Cortex of kidney (tissue), 1 donor: Measurements from ENCODE around the gene BCL3.
"Not testable (repeated sequence)": the region's sequence is repeated elsewhere in the genome, so short reads cannot be mapped to it uniquely, and the experiment has no call there.

Source experiments
- DNase-seq: peaks from one replicate; lab custom pipeline; 2025; lab: John Stamatoyannopoulos, UW

Gene BCL3, protein sequence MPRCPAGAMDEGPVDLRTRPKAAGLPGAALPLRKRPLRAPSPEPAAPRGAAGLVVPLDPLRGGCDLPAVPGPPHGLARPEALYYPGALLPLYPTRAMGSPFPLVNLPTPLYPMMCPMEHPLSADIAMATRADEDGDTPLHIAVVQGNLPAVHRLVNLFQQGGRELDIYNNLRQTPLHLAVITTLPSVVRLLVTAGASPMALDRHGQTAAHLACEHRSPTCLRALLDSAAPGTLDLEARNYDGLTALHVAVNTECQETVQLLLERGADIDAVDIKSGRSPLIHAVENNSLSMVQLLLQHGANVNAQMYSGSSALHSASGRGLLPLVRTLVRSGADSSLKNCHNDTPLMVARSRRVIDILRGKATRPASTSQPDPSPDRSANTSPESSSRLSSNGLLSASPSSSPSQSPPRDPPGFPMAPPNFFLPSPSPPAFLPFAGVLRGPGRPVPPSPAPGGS

DNA sequence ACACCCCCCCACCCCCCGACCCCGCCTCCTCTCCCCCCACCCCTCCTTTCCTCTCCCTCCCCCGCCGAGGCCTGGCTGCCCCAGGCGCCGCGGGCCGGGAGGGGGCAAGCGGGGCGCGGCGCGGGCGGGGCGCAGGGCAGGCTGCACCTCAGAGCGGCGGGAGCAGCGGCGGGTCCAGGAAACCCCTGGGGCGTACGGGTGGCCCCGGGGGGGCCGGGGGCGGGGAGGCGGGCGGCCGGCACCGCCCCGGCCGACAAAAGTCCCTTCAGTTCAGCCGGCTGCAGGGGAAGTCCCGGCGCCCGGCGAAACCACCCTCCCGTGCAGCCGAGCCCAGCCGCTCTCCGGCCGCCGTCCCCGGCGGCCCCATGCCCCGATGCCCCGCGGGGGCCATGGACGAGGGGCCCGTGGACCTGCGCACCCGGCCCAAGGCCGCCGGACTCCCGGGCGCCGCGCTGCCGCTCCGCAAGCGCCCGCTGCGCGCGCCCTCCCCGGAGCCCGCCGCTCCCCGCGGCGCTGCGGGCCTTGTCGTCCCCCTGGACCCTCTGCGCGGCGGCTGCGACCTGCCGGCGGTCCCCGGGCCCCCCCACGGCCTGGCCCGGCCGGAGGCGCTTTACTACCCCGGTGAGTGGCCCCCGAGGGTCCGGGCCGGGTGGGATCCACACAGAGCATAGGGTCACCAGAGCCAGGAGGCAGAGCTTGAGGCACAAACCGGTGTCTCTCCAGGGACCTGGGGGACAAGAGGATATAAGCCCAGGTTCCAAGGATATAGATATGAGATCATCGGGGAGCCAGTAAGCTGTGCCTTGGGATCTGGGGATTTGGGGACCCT lies at the start of gene BCL3:
Gene BCL3, plus strand, starts transcription at position 283 of the 829 bp plus-strand sequence. Its CDS starts 83 bp downstream, at position 366.
- DNase-seq: no peak

DNA sequence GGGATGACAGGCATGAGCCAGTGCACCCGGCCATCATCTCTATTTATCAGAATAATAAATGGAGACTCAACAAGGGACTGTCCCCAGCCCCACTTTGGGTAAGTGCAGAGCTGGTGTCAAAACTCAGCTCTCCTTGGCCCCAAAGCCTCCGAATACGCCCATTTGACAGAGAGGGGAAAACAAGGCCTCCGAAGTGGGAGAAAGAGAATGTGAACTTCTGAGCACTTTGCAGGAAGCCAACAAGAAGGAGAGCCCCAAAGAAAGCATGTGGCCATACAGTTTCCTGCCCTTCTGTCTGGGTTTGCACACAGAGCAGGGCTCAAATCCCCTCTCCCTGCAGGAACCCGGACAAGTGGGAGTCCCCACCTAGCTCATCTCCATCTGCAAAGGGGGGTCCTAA lies 48.0 kb upstream of the BCL3 start:
- no peak for DNase-seq

GRCh38 chr19:44701228-44701627 lies 47.3 kb upstream of the BCL3 start:
- DNase-seq: no peak

GRCh38 chr19:44702551-44703176 lies 45.8 kb upstream of the BCL3 start:
- DNase-seq: no peak

DNA sequence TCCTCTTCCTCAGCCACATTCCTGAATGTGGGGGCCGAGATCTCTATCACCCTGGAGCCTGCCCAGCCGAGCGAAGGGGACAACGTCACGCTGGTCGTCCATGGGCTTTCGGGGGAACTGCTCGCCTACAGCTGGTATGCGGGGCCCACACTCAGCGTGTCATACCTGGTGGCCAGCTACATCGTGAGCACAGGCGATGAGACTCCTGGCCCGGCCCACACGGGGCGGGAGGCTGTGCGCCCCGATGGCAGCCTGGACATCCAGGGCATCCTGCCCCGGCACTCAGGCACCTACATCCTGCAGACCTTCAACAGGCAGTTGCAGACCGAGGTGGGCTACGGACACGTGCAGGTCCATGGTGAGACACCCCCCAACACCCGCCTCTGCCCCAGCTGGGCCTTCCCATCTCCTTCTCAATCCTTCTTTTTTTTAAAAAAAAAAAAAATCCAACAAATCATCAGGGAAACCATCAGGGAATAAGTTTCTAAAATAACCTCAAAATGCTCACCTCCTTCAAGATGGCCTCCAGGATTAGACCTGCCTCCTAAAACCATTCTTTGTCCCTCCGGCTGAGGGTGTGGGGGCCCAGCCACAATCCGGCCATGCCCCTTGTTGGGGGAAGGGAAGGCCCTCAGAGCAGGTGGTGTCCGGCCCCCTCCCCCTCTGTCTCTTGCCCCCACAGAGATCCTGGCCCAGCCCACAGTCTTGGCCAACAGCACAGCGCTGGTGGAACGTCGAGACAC lies 45.0 kb upstream of the BCL3 start:
- DNase-seq: no peak

GRCh38 chr19:44704982-44705381 lies 43.5 kb upstream of the BCL3 start:
- no peak for DNase-seq

DNA sequence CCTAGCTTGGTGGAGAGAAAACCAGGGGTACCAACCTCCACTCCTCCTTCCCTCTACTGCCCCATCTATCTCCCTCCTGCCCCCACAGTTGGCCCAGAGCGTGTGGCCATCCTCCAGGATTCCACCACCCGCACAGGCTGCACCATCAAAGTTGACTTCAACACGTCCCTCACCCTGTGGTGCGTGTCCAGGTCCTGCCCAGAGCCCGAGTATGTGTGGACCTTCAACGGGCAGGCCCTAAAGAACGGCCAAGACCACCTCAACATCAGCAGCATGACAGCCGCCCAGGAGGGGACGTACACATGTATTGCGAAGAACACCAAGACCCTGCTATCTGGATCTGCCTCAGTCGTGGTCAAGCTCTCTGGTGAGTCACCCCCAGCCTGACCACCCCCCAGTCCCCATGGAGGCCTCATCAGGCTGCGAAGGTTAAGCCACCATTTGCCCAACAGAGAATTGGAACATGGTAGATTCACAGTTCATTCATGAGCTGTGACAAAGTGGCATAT lies 43.0 kb upstream of the BCL3 start:
- no peak for DNase-seq

DNA sequence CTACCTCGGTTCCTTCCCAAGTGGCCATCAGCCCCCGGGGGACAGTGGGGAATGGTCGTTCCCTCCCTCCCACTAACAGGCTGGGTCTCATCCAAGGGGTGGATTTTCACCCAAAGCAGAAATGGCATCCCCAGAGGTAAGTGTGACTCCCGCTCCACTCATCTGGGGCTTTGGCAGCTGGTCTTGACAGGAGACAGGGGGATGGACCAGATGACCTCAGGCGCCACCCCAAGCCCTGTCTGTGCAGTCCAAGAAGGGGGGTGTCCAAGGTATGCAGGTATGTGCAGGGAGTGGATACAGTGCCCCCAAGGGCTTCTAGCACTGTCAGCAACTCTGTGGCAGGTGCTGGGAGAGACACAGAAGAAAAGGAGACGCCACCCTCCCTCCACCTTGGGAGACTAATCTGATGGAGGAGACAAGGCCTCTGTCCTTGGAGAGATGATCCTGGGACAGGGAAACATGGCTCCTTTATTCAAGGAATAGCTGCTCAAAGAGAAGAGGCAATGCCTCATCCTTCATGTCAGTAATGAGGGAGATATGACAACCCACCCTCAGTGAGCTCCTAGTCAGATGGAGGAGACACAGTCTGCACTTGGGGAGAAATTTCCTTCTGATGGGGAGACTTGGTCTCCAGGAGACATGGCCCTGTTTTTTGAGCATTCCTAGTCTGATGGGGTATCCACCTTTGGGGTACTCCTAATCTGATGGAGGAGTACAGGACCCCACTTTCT lies 41.8 kb upstream of the BCL3 start:
- DNase-seq: no peak

DNA sequence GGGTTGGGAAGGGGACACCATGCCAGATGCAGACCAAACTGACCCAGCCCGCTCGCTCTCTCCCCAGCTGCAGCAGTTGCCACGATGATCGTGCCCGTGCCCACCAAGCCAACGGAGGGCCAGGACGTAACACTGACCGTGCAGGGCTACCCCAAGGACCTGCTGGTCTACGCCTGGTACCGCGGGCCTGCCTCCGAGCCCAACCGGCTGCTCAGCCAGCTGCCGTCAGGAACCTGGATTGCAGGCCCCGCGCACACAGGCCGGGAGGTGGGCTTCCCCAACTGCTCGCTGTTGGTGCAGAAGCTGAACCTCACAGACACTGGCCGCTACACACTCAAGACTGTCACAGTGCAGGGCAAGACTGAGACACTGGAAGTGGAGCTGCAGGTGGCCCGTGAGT lies 40.7 kb upstream of the BCL3 start:
- no peak for DNase-seq

DNA sequence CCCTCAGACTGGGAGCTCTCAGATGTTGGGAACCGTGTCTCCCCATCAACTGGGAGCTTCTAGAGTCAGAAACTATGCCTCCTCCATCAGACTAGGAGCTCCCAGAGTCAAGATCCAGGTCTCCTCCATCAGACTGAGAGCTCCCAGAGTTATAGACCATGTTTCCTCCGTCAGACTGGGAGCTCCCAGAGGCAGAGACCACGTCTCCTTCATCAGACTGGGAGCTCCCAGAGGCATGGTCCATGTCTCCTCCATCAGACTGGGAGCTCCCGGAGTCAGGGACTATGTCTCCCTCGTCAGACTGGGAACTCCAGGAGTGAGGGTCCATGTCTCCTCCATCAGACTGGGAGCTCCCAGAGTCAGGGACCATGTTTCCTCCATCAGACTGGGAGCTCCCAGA lies 39.6 kb upstream of the BCL3 start:
- DNase-seq: no peak

DNA sequence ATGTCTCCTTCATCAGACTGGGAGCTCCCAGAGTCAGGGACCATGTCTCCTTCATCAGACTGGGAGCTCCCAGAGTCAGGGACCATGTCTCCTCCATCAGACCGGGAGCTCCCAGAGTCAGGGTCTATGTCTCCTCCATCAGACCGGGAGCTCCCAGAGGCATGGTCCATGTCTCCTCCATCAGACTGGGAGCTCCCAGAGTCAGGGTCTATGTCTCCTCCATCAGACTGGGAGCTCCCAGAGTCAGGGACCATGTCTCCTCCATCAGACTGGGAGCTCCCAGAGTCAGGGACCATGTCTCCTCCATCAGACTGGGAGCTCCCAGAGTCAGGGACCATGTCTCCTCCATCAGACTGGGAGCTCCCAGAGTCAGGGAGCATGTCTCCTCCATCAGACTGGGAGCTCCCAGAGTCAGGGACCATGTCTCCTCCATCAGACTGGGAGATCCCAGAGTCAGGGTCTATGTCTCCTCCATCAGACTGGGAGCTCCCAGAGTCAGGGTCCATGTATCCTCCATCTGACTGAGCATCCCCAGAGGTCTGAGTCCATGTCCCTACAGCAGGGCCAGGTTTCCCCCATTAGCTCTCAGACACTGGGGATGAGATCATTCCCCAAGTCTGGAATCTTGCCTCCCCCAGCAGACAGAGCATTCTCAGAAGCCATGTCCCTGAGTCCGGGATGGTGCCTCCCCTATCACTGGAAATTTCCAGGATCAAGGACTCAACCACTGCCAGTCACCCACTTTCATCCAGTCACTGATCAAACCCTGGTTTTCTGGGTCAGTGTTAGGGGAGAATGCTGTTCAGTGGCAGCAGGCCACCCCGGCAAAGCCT lies 38.9 kb upstream of the BCL3 start:
- not testable (repeated sequence) for DNase-seq

- DNase-seq: no peak
Measured at GRCh38 chr19:44710483-44710882, 38.0 kb upstream of the BCL3 start.

DNA sequence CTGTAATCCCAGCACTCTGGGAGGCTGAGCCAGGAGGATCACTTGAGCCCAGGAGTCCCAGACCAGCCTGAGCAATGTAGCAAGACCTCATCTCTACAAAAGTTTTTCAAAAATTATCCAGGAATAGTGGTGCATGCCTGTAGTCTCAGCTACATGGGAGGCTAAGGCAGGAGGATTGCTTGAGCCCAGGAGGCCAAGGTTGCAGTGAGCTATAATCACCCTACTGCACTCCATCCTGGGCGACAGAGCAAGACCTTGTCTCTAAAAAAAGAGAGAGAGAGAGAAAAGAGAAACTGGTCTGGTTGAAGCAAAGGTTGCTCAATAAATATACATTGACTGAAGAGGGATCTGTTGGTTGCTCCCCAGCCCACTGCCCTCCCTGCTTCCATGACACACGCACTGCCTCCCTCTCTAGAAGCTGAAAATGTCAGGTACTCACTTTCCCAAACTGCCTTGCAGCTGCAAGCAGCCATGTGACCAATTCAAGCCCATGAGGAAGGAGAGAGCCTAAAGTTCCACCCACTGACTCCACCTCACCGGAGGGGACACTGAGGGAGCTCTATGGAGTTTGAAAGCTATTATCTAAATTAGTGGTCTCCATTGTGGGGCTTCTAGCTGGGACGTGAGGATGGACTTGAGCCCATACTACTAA lies 35.5 kb upstream of the BCL3 start:
- no peak for DNase-seq

- no peak for DNase-seq
Measured at GRCh38 chr19:44714597-44715169, 33.8 kb upstream of the BCL3 start.

DNA sequence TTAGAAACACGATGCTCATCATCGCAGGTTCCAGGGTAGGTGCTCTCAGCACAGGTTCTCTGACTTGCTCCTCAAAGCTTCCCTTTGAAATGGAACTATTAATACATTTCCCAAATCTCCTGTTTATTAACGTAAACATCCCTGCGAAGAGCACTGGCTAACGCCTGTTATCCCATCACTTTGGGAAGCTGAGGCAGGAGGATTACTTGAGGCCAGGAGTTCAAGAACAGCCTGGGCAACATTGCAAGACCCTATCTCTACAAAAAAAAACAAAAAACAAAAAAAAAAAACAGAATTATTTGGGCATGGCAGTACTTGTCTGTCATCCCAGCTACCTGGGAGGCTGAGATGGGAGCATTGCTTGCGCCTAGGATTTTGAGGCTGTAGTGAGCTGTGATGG lies 30.9 kb upstream of the BCL3 start:
- DNase-seq: no peak

DNA sequence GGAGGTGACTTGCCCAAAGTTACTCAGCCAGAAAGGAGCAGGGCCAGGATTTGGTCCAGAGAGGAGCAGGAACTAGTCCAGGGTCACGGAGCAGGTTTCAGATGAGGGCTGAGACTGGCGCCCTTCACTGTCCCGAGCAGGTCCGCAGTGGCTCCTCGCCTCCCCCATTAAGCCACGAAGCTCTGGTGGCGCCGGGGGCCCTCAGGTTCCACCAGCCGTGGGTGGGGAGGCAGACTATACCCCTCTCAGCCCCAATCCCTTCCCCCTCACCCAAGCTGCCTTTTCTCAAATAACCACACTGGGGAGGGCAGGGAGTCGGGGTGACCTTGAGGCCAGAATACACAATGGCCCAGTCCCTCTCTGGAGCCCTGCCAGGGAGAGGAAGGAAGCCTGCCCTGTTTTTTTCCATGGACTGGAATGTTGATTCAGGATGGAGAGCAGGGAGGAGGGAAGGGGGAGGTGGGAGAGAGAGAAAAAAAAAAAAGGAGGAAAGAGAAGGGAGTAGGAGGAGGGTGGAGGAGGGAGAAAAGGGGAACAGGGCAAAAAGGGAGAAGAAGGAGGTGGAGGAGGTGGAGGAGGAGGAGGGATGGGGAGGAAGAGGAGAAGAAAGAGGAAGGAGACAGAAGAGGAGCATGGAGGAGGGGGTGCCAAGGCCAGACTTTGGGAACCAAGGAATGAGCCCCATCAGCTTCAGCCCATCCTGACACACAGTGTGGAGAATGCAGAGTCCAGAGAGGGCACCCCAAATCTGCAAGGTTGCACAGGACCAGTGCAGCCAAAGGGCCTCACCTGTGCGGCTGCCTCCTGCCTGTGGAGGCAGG lies 29.9 kb upstream of the BCL3 start:
- DNase-seq: no peak

GRCh38 chr19:44719262-44719701 lies 29.2 kb upstream of the BCL3 start:
- DNase-seq: no peak

DNA sequence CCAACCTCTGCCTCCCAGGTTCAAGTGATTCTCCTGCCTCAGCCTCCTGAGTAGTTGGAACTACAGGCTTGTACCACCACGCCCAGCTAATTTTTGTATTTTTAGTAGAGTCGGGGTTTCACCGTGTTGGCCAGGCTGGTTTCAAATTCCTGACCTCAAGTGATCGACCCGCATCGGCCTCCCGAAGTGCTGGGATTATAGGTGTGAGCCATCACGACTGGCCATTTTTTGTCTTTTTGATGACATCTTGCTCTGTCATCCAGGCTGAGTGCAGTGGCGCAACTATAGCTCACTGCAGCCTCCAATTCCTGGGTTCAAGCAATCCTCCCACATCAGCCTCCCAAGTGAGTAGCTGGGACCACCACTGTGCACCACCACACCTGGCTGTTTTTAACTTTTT lies 28.1 kb upstream of the BCL3 start:
- not testable (repeated sequence) for DNase-seq
